GM12874 (cell line): ENCODE measurements around the gene FEM1A.

Experiments
- TF ChIP-seq, protein P1 (sequence below): IDR thresholded peaks from 2 replicates; pipeline ENCODE4 v1.5.1; 2011; ENCODE audit warnings: low read depth, mild to moderate bottlenecking, control low read depth, low read length, moderate library complexity; ENCODE audit not compliant: insufficient read depth

The FEM1A gene

DNA sequence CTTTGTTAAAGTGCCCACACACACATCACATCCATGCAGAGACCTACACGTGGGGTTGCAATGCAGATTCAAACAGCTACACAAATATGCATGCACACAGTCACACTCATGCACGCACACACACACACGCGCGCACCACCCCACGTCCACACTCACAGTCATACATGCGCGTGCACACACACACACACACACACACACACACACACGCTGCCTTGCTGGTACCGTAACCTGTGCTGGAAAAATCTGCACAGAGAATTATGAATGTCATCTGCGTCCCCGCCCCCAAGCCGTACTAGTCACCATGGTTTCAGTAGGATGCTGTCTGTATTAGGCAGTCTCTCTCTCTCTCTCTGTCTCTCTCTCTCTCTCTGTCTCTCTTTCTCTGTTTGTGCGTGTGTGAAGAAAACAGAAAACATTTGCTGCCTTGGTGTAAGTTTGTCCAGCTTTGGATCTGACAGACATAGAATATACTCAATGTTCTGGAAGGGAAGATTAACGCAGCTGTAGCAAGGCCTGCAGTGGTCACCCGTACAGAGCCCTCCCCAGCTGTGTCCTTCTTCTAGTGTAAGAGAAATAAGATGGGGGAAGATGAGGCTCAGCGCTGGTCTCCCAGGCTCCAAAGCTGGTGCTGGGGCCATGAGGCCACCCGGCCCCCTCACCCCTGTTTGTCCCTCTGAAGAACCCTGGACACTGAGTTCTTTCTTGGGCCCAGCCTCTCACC is 41.5 kb upstream of the FEM1A start:
- TF ChIP-seq, protein P1, sequence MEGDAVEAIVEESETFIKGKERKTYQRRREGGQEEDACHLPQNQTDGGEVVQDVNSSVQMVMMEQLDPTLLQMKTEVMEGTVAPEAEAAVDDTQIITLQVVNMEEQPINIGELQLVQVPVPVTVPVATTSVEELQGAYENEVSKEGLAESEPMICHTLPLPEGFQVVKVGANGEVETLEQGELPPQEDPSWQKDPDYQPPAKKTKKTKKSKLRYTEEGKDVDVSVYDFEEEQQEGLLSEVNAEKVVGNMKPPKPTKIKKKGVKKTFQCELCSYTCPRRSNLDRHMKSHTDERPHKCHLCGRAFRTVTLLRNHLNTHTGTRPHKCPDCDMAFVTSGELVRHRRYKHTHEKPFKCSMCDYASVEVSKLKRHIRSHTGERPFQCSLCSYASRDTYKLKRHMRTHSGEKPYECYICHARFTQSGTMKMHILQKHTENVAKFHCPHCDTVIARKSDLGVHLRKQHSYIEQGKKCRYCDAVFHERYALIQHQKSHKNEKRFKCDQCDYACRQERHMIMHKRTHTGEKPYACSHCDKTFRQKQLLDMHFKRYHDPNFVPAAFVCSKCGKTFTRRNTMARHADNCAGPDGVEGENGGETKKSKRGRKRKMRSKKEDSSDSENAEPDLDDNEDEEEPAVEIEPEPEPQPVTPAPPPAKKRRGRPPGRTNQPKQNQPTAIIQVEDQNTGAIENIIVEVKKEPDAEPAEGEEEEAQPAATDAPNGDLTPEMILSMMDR = no peak

DNA sequence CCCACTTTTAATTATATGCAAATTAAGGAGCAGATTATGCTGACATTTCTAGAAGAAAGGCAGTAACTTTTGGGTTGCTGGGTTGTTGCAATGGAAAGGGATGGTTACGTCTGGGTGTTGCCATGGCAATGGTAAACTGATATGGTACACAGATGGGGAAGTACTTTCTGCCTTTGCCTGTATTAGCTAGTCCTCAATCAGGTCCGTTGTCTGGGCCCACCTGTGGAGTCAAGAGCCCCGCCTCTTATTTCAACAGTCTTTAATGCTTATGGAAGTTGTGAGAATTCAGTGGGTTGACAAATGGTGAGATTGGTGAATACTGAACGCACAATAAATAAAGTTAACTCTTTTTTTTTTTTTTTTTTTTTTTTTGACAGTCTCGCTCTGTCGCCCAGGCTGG is 37.3 kb upstream of the FEM1A start:
- TF ChIP-seq, protein P1 = no peak

DNA sequence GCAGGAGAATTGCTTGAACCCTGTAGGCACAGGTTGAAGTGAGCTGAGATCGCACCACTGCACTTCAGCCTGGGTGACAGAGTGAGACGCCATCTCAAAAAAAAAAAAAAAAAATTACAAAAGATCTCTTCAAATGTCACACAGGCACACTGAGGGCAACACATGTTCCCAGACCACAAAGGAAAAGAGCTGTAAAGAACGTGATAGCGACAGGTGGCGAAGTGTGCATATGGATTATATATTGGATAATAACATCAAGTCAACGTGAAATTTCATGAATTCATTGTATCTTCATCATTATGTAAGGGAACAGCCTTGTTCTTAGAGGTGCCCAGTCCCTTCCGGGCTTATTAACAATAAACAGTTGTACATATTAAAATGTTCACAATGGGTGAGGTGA is 36.1 kb upstream of the FEM1A start:
- TF ChIP-seq, protein P1 = no peak

DNA sequence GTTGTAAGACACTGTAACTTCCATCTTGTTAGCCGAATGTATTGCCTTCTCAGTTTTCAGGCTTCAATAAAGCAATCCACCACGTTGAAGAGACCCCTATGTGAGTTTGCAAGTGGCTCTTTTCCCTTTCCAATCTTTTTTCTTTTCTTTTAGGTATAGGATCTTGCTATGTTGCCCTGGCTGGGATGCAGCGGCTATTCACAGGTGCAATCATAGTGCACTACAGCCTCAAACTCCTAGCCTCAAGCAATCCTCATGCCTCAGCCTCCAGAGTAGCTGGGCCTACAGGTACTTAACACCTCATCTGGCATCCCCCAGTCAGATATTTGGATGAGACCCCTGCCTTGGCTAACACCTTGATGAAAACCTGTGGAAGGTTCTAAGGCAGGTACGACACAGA is 33.5 kb upstream of the FEM1A start:
- TF ChIP-seq, protein P1 = no peak

DNA sequence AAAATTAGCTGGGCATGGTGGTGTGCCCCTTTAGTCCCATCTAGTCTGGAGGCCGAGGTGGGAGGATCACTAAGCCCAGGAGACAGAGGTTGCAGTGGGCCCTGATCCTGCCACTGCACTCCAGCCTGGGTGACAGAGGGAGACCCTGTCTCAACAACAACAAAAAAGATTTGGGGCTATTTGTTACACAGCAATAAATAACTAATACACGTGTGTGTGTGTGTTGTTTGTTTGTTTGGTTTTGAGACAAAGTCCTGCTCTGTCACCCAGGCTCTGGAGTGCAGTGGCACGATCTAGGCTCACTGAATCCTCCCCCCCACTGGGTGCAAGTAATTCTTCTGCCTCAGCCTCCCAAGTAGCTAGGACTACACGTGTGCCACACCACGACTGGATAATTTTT is 32.9 kb upstream of the FEM1A start:
- TF ChIP-seq, protein P1 = no peak

DNA sequence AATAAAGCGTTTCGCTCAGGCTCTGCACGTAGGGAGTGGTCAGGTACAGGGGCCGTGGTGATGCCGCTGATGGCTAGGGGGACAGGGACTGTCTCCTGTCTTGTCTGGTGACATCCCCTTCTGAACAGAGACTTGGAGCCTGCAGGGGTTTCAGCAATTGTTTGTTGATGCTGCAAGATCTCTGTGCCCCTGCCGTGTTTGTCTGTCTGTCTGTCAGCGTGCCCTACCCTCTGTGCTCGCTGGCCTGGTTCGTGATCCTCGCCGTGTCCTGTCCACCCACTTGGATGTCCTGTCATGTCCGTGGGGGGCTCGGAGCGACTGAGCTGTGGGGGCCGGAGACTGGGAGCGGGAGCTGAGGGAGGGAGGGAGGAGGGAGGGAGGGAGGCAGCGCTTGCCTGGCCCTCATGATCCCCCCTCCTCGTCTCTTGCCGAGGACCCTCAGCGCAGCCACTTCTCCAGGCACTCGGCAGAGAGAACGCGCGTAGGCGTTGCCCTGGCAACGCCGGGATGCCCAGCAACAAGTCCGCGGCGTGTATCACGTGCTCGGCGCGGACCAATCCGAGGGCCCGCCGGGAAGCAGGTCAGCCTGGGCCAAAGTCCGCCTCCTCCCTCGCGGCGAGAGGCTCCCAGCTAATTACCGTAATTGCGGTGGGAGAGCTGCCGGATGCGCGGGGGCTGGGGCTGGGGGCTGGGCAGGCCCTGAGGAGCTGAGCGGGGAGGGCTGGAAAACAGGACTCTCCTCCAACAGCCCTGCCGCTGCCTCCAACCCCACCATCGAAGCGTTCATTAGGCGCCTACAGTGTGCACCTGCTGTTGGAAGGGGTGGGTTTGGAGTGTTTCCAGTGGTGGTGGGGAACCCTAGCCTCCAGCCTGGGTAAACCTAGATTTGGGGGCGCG is 31.9 kb upstream of the FEM1A start:
- TF ChIP-seq, protein P1 = no peak

DNA sequence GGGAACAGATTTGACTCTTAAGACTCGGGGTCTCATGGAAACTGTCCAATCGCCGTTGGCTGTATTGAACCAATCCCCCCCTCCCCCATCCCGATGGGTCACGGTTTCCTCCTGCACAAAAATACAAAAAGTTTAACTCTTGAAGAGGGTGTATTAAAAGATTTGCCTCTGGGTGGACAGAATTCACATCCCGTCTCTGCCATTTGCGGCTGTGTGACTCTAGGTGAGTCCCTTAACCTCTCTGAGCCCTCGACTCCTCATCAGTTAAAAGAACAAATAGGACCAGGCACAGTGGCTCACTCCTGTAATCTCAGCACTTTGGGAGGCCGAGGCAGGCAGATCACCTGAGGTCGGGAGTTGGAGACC is 31.3 kb upstream of the FEM1A start:
- TF ChIP-seq, protein P1 = no peak
